GM15510 (cell line): ENCODE data around the gene EPS8.

Source experiments
- POLR2A ChIP-seq: IDR thresholded peaks from 3 replicates; pipeline ENCODE4 v1.6.1; 2011; ENCODE audit warnings: borderline replicate concordance; ENCODE audit not compliant: insufficient read length; ENCODE audit errors: extremely low read depth

EPS8 gene

DNA sequence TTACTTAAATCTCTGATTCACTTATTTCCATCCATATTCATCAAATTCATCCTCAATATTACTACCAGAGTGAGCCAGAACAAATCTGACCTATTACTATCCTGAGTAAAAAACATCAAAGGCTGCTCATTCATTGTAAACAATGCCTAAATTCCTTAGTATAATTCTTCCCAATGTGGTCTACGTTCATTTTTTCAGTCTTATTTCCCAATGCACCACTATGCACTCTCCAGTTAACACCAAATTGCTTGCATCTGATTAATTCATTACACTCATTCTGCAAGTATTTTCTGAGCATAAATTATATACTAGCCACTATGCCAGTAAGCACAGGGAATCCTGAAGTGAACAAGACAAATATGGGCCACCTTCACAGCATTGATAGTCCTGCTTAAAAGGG, 110.0 kb downstream of the EPS8 start:
- no peak for TF ChIP-seq POLR2A

DNA sequence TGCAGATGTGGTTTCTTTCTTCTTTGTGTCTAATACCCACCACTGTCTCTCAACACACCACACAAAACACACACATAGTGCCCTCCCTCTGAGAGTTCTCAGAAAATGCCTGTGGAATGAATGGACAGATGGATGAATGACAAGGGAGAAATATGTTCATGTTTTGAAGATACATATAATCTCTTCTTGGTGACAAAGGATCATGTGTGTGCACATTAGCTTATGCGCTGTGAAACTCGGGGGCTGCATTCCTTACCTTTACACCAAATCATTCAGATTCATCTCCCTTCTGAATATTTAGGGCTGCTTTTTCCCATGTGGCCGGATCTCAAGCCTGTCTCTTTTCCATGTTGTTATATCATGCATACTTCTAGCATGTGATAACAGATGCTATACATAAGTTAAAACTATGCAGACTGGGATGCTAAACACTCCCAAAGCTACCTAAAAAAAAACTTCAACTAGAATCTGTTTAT, 111.4 kb downstream of the EPS8 start:
- TF ChIP-seq POLR2A = no peak

DNA sequence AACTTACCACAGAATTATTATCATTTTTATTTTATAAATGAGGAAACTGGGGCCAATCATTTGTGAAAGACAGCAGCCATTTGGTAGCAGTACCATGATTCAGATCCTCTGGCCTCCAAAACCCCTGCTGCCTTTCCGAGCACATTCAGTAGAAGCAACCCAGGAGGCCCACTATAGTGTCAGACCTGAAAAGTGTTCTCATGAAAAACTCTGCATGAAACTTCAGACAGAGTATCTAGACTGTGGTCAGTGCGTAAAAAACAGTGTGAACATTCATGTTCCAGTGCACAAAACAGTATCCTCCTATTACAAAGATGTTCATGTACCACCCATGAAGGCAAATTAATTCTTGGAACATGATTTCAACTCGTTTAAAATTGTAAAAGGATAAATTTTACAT, 112.0 kb downstream of the EPS8 start:
- no peak for TF ChIP-seq POLR2A

DNA sequence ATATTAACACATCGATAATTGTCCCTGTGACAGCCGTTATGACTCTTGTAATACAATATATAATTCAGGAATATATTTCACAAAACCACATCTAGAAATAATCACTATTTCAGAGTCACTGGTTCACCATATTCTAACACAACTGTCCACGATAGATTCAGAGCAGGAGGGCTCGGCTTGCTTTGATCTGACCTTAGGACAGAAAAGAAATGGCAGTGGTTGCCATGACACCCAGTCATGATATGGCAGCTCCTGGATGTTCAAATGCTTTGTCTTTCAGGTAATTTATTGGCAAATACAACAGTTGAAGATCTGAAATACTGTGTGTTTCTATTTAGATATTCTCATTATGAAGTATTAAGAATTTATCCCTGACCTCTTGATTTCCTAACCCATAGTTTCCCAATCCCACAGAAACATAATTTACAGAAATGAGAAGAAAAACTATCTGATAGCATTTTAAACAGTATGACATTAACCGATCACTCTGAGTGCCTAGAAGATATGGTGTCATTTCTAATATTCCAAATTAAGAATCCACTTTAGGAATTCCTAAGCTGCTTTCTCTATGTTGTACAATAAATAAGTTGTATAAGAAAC, 116.4 kb downstream of the EPS8 start:
- no peak for TF ChIP-seq POLR2A

DNA sequence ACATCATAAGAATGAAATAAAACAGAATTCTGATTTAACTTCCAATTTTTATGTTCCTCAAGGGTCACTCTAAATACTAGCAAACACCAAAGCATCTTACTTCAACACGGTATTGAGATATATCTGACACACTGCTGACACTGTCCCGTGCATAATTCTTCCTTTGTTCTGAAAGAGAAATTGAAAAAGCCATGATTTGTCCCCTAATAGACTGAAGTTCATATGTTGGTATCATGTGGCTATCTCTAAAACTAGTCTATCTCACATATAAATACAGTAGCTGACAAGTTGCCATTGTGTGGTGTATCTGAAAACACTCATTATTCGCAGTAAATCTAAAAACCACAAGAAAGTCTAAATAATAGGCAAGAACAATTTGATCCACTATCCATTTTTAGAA, 118.4 kb downstream of the EPS8 start:
- TF ChIP-seq POLR2A = no peak

DNA sequence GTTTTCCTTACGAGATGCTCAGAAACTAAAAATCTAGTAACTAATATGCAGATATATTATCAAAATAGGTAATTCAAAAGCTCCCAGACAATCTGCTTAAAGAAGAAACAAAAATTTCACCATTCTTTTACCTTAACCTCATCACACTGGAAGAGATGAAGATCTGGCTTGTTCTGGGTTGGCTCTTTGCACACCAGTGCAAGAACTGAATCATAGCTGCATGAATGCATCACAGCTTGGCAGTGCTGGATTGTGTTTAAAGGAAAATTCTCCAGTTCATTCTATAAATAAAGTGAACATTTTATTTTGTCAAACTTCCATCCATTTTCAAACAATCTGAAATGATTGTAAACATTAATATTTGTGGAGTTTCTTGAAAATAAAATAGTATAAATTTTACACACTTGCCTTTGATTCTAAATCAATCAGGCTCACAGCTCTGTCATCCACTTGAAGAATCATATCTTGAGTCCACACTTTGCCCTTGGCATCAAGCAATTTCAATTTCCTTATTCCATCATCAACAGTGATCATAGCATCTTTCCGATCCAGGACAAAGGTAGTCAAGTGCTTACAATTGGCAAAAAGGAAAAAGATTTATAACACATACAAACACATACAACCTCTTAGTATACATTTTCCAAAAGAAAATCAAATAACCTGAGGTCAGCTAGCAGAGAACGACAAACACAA, 119.8 kb downstream of the EPS8 start:
- no peak for TF ChIP-seq POLR2A

DNA sequence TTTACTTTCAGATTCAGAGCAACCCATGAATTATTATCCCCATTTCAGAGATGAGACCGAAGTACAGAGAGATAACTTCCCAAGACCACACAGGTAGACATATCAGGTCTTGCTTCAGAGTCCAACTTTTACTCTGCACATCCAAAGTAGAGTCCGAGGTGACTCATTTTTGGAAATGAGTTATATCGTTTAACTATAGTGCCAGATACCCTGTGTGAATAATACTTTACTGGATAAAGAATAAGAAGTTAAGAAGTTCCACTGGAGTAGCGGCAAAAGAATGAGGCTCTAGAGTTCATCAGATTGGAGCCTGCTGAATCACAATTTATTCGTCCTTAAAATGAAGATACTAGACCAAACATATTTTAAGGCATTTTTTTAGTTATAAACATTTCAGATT, 124.7 kb downstream of the EPS8 start:
- TF ChIP-seq POLR2A = no peak

DNA sequence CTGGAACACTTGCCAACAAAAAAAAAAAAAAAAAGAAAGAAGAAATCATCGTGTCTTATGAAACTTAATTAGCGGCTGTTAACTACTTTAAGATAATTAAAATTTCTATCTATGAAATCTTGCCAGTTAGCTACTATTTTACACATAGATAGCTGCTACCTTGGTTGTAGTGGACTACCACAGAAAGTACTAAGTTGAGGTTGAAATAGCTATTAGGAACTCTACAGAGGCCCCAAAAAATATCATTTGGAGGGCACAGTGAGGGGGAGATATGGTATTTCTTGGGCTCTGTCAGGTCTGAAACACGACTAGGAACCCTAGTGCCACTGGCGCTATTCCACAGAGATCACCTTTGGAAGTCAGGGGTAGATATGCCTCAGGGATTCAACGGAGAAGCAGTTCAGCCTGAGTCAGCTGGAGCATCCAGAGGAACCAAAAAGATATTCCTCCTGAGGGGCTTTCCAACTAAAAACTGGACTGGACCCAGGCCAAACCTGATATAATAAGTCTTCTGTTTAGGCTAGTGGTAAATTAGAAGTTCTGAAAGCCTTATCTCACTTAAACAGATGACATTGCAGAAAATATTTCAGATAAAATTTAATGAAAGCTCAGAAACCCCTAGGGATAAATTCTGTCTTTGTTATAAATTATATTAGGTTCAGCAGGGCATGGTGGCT, 126.1 kb downstream of the EPS8 start:
- TF ChIP-seq POLR2A = no peak

DNA sequence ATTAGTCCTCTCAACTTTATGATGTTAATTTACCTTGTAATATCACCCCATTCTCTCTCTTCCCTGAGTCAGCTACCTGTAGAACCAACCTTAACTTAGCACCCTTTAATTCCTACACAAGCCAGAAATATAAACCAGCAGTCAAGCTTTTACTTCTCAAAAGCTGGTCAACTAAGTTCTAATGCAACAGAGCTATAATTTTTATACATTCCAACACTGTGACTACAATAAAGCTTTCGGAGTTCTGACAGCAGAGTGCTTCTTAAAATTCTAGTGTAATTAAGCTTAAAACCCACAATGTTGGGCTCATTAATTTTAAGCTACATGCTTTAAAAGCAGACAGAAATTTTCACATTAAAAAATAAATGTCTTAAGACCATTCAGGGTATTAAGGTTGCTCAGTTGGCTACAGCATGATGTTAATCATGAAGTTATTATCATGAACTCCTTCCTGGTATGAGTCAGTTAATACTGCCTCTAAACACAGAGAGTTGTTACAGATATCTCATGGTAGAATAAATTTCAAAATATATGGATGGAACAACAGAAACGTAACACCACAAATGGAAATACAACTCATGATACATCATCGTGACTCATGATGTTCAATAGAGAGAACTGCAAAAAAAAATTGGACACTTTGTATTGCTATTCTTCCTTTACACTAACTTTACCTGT, 126.7 kb downstream of the EPS8 start:
- TF ChIP-seq POLR2A = no peak

DNA sequence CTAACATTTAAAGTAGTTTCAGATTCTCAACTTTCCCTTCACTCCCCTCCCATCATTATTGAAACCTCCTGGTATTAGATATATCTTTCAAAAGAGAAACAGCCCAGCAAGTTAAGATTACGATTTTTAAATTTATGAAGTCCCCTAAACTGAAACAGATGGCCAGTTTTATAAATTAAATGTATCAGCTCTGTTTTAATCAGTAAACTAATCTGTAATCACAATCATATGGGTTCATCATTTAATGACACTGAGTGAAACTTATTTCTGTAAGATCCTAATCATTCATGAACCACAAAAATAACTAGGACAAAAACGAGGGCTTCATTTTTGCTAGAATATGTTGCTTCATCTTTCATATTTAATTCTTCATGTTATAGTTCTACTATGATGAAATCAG, 137.8 kb downstream of the EPS8 start:
- no peak for TF ChIP-seq POLR2A

DNA sequence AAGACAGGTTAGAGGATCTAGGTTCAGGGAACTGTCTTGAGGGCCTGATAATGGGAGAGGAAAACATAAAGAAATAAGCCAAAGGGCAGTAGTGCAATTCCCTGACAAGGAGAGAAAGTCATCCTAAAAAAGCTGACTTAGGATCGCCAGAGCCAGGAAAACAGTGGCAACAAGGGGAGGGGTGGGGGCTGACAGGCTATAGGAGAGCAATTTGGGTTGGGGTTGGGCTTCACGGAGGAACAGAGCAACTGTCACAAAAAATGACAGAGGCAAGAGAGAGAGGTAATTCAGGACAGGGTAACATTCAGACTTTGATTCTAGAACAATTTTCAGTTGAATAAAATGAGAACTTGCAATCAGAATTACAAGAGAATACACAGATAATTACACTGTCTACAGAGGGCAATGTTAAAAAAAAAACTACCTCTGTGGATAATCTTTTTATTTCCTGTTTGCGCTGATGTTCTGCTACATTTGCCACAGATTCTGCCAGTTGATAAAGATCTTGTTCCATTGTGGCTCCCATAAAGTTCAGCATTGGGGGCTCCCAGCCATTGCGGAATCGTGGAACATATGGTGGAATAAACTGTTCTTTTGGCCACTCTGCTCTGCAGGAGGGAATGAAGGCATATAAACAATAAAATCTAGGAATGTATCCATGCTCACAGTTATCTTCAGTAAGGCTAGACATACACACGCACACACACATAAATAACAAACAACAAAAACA, 138.6 kb downstream of the EPS8 start:
- TF ChIP-seq POLR2A = no peak

DNA sequence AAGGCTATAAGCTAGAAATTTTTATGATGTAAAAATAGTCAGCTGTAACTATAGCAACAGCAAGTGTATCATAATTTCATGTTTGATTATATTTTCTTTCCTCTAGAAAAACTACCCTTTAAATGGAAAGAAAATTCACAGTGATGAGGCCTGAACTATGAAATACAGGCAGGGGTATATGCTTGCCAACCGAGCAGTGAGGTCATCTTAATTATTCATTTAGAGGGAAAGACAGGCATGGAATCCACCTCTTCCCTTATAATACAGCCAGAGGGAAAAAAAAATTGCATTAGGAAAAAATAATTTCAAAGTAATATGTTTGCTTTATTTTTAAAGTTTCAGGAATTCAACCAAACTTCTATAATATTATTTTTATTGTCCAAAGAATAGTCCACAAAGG, 139.8 kb downstream of the EPS8 start:
- no peak for TF ChIP-seq POLR2A

DNA sequence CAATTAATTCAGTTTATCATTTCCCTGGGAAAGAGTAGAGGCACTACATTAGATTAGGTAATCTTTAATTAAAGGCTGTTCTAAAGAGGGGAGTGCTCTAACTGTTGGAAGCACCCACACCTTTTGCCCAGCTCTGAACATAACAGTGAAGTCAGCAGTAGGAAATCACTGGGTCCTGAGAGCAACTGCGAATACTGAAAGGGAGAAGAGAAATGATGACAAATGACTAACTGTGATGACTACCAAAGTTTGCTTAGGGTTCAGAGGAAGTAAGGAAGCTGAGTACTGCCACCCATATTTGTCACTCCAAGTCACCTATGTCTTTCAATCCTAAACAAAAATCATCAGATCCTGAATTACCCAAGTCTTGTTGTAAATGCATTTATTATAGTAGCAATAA, 140.6 kb downstream of the EPS8 start:
- no peak for TF ChIP-seq POLR2A

DNA sequence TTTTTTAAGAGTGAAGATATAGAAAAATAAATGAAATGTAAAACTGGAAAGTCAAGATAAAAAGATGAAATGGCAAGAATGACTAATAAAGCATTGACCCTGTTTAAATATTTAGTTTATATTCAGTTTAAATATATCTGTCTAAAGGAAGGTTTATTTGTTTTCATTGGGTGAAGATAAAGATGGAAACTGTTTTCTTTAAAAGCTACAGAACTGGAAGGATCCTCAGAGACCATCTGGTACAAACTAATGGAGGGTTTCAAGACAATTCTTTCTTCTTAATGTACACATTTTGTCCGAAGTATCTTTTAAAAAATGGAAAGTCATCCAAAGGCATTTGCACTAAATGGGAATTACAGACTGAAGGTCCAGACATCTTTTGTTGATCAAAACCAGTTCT, 142.6 kb downstream of the EPS8 start:
- TF ChIP-seq POLR2A = no peak

DNA sequence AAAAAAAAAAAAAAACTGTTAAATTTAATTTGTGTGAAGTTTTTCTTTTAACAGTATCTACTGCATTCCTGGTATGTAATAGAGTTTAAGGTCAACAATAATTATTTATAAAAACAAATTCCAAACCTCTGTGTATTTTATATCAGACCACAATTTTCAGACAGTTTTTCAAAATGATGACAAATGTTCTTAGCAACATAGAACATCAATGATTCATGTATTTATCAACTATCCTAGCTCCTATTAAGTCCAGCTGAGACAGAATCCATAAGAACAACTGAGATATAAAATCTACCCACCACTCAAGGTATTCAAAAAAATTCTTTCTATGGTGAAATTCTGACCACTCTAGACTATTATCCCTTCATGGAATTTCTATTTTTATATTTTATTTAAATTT, 144.5 kb downstream of the EPS8 start:
- no peak for TF ChIP-seq POLR2A
